Measurements from ENCODE around the gene BARHL2.

The BARHL2 gene

GRCh38 chr1:90716552-90717355, at the start of gene BARHL2:
BARHL2 (minus strand) TSS chr1:90717302; CDS start chr1:90717195, 107 bp downstream.
- Histone ChIP-seq H3K27ac (ENCODE audit: low read depth, low read length) (no peak within 1 kb of the TSS), H3K4me1 (ENCODE audit: control insufficient read depth, insufficient read depth, low read length) (peaks cover 35% of the 10 kb centered on the region), H3K27me3 (ENCODE audit: control insufficient read depth, insufficient read depth, low read length) (peaks cover 100% of the 10 kb centered on the region), H3K9ac (ENCODE audit: low read length) (no peak within 1 kb of the TSS), H3K9me3 (ENCODE audit: control insufficient read depth, insufficient read depth, low read depth, low read length) (no peaks in the 10 kb centered on the region), H3K4me3 (ENCODE audit: low read depth, low read length) (peak within 1 kb of the TSS; percentile 64), H3K36me3 (ENCODE audit: control insufficient read depth, insufficient read depth, low read length) (no peaks in the 10 kb centered on the region)

GRCh38 chr1:90763930-90764329, 46.8 kb upstream of the BARHL2 start:
- Histone ChIP-seq H3K4me1 (ENCODE audit: control insufficient read depth, insufficient read depth, low read length) (peaks cover 16% of the 10 kb centered on the region), H3K27me3 (ENCODE audit: control insufficient read depth, insufficient read depth, low read length) (no peaks in the 10 kb centered on the region), H3K36me3 (ENCODE audit: control insufficient read depth, insufficient read depth, low read length) (no peaks in the 10 kb centered on the region)

DNA sequence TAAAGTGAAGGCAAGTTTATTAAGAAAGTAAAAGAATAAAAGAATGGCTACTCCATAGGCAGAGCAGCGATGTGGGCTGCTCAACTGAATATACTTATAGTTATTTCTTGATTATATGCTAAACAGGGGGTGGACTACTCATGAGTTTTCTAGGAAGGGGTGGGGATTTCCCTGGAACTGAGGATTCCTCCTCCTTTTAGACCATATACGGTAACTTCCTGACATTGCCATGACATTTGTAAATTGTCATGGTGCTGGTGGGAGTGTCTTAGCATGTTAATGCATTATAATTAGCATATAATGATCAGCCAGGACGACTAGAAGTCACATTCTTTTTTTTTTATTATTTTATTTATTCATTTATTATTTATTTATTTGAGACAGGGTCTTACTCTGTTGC, 46.4 kb upstream of the BARHL2 start:
- no peak overlapping the region for H3K27ac ChIP-seq (ENCODE audit: low read depth, low read length)
- H3K4me1 ChIP-seq (ENCODE audit: control insufficient read depth, insufficient read depth, low read length) = peaks cover 16% of the 10 kb centered on the region
- H3K9me3 ChIP-seq (ENCODE audit: control insufficient read depth, insufficient read depth, low read depth, low read length) = no peaks in the 10 kb centered on the region

More at GRCh38 chr1:90763930-90764329, 46.8 kb upstream of the BARHL2 start:
- Histone ChIP-seq H3K9ac (ENCODE audit: low read length) (no peak overlapping the region), H3K27ac (ENCODE audit: low read depth, low read length) (no peak overlapping the region), H3K4me3 (ENCODE audit: low read depth, low read length) (no peak overlapping the region), H3K9me3 (ENCODE audit: control insufficient read depth, insufficient read depth, low read depth, low read length) (no peaks in the 10 kb centered on the region)

DNA sequence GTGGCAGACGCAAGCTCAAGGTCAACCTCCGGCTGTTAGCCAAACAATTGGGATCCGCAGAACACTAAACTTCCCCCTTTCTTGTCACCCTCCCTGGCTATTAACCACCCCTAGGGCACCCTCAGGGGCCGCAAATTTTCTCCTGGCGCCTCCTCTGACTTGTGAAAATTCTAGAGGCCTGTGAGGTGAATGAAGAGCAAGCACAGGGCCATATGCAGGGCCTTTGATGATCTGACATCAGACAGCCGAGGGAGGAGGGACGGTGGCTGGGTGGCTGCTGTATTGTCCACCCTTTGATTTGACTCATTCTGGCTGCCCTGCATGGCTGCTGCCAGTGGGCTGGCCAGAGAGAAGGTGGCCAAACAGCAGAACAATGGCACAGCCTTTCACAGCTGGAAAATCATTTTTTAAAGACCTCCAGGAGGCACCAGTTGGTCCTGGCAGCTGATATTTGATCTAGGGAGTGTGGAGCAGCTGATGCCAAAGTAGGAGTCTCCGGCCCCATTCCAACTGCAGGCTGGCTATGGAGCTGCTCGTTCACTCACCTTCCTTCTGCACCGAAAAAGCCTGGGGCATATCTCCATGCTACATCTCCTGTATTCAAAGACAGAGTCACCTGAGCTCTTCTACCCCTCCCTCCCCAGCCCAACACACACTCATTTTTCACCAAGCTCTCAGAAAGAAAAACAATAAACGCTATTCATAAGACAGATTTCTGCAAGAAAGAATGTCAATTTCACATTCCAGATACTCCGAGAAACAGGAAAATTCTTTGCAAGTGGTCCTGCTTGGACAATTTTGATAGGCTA, 44.9 kb upstream of the BARHL2 start:
- peaks cover 16% of the 10 kb centered on the region for H3K4me1 ChIP-seq (ENCODE audit: control insufficient read depth, insufficient read depth, low read length)
- no peak overlapping the region for H3K27ac ChIP-seq (ENCODE audit: low read depth, low read length)
- no peaks in the 10 kb centered on the region for H3K36me3 ChIP-seq (ENCODE audit: control insufficient read depth, insufficient read depth, low read length)
- no peaks in the 10 kb centered on the region for H3K9me3 ChIP-seq (ENCODE audit: control insufficient read depth, insufficient read depth, low read depth, low read length)
- H3K9ac ChIP-seq (ENCODE audit: low read length) = no peak overlapping the region
- no peak overlapping the region; the same call in 1 of the 2 replicates for H3K4me3 ChIP-seq (ENCODE audit: low read depth, low read length)
- H3K27me3 ChIP-seq (ENCODE audit: control insufficient read depth, insufficient read depth, low read length) = no peaks in the 10 kb centered on the region

More for the DNA sequence above, 46.4 kb upstream of the BARHL2 start:
- Histone ChIP-seq H3K4me3 (ENCODE audit: low read depth, low read length) (no peak overlapping the region), H3K27me3 (ENCODE audit: control insufficient read depth, insufficient read depth, low read length) (no peaks in the 10 kb centered on the region), H3K9ac (ENCODE audit: low read length) (no peak overlapping the region), H3K36me3 (ENCODE audit: control insufficient read depth, insufficient read depth, low read length) (no peaks in the 10 kb centered on the region)

GRCh38 chr1:90761156-90761555, 44.1 kb upstream of the BARHL2 start:
- Histone ChIP-seq H3K27me3 (ENCODE audit: control insufficient read depth, insufficient read depth, low read length) (no peaks in the 10 kb centered on the region), H3K9me3 (ENCODE audit: control insufficient read depth, insufficient read depth, low read depth, low read length) (no peaks in the 10 kb centered on the region), H3K4me1 (ENCODE audit: control insufficient read depth, insufficient read depth, low read length) (peaks cover 16% of the 10 kb centered on the region), H3K4me3 (ENCODE audit: low read depth, low read length) (peak overlapping the region; percentile 2; the same call in 1 of the 2 replicates), H3K27ac (ENCODE audit: low read depth, low read length) (no peak overlapping the region), H3K9ac (ENCODE audit: low read length) (no peak overlapping the region), H3K36me3 (ENCODE audit: control insufficient read depth, insufficient read depth, low read length) (no peaks in the 10 kb centered on the region)

GRCh38 chr1:90753556-90753955, 36.5 kb upstream of the BARHL2 start:
- no peak overlapping the region for H3K9ac ChIP-seq (ENCODE audit: low read length)
- peaks cover 12% of the 10 kb centered on the region for H3K4me1 ChIP-seq (ENCODE audit: control insufficient read depth, insufficient read depth, low read length)
- no peaks in the 10 kb centered on the region for H3K36me3 ChIP-seq (ENCODE audit: control insufficient read depth, insufficient read depth, low read length)
- no peaks in the 10 kb centered on the region for H3K27me3 ChIP-seq (ENCODE audit: control insufficient read depth, insufficient read depth, low read length)
- H3K4me3 ChIP-seq (ENCODE audit: low read depth, low read length) = no peak overlapping the region
- H3K9me3 ChIP-seq (ENCODE audit: control insufficient read depth, insufficient read depth, low read depth, low read length) = no peaks in the 10 kb centered on the region
- no peak overlapping the region for H3K27ac ChIP-seq (ENCODE audit: low read depth, low read length)

- H3K9ac ChIP-seq (ENCODE audit: low read length) = no peak overlapping the region
- no peak overlapping the region for H3K27ac ChIP-seq (ENCODE audit: low read depth, low read length)
- H3K27me3 ChIP-seq (ENCODE audit: control insufficient read depth, insufficient read depth, low read length) = no peaks in the 10 kb centered on the region
- H3K4me1 ChIP-seq (ENCODE audit: control insufficient read depth, insufficient read depth, low read length) = peaks cover 12% of the 10 kb centered on the region
- no peak overlapping the region for H3K4me3 ChIP-seq (ENCODE audit: low read depth, low read length)
- no peaks in the 10 kb centered on the region for H3K9me3 ChIP-seq (ENCODE audit: control insufficient read depth, insufficient read depth, low read depth, low read length)
- H3K36me3 ChIP-seq (ENCODE audit: control insufficient read depth, insufficient read depth, low read length) = no peaks in the 10 kb centered on the region
Observed at GRCh38 chr1:90748668-90749067, 31.6 kb upstream of the BARHL2 start.

DNA sequence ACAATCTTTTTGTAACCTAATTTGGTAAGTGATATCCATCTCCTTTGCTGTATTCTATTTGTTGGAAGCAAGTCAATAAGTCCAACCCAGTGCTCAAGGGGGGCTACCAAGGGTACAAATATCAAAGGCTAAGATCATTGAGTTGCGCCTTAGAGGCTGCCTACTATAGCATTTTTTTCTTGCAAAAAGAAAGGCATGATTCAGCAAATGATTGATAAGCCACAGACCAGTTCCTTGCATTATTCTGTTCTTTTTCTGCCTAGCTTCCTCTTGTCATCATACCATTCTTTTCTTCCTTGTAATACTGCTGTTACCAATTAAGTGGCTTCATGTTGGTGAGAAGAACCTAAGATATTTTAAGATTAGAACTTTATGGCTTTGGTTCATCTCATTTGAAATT, 29.8 kb upstream of the BARHL2 start:
- Histone ChIP-seq H3K9me3 (ENCODE audit: control insufficient read depth, insufficient read depth, low read depth, low read length) (no peaks in the 10 kb centered on the region), H3K9ac (ENCODE audit: low read length) (no peak overlapping the region), H3K4me1 (ENCODE audit: control insufficient read depth, insufficient read depth, low read length) (peaks cover 12% of the 10 kb centered on the region), H3K27me3 (ENCODE audit: control insufficient read depth, insufficient read depth, low read length) (no peaks in the 10 kb centered on the region), H3K27ac (ENCODE audit: low read depth, low read length) (no peak overlapping the region), H3K36me3 (ENCODE audit: control insufficient read depth, insufficient read depth, low read length) (no peaks in the 10 kb centered on the region), H3K4me3 (ENCODE audit: low read depth, low read length) (no peak overlapping the region)

DNA sequence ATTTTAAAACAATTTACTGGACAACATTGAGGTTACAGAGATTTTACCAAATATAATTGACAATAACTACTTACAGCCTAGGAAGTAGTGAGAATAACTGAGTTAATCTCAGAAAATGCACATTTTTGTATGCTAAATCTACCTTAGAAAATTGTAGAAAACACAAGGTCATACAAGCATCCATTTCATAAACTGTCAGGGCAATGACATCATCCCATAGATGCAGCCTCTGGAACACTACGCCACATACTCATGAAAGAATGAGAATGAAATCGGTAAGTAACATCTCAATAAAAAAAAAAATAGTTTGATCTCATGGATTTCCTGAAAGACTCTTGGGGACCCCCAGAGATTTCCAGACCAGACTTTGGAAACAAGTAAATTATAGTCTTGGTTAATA, 28.9 kb upstream of the BARHL2 start:
- H3K4me1 ChIP-seq (ENCODE audit: control insufficient read depth, insufficient read depth, low read length) = peaks cover 12% of the 10 kb centered on the region
- no peak overlapping the region for H3K27ac ChIP-seq (ENCODE audit: low read depth, low read length)
- H3K27me3 ChIP-seq (ENCODE audit: control insufficient read depth, insufficient read depth, low read length) = no peaks in the 10 kb centered on the region
- no peaks in the 10 kb centered on the region for H3K36me3 ChIP-seq (ENCODE audit: control insufficient read depth, insufficient read depth, low read length)
- no peak overlapping the region for H3K9ac ChIP-seq (ENCODE audit: low read length)
- H3K4me3 ChIP-seq (ENCODE audit: low read depth, low read length) = no peak overlapping the region
- no peaks in the 10 kb centered on the region for H3K9me3 ChIP-seq (ENCODE audit: control insufficient read depth, insufficient read depth, low read depth, low read length)

- H3K36me3 ChIP-seq (ENCODE audit: control insufficient read depth, insufficient read depth, low read length) = no peaks in the 10 kb centered on the region
- no peak overlapping the region for H3K4me3 ChIP-seq (ENCODE audit: low read depth, low read length)
- H3K27ac ChIP-seq (ENCODE audit: low read depth, low read length) = no peak overlapping the region
- H3K4me1 ChIP-seq (ENCODE audit: control insufficient read depth, insufficient read depth, low read length) = peaks cover 25% of the 10 kb centered on the region
- H3K9me3 ChIP-seq (ENCODE audit: control insufficient read depth, insufficient read depth, low read depth, low read length) = no peaks in the 10 kb centered on the region
- H3K27me3 ChIP-seq (ENCODE audit: control insufficient read depth, insufficient read depth, low read length) = peaks cover 71% of the 10 kb centered on the region
- no peak overlapping the region for H3K9ac ChIP-seq (ENCODE audit: low read length)
Observed at GRCh38 chr1:90732136-90732535, 15.0 kb upstream of the BARHL2 start.

Measured in HUES6 (cell line).